Stimulated activated CD4-positive, alpha-beta T cell treated with anti-CD3 and anti-CD28 coated beads, Interleukin-1b, Interleukin-23, amount 100 ng/mL, for 48 hours (primary cell): ENCODE results near the gene TM4SF18.
"Not testable (repeated sequence)": the region's sequence is repeated elsewhere in the genome, so short reads cannot be mapped to it uniquely, and the experiment has no call there.

ENCODE experiments used
- DNase-seq: peaks from one replicate; pipeline ENCODE4 v3.0.0-alpha.2; 2020

The TM4SF18 gene, protein sequence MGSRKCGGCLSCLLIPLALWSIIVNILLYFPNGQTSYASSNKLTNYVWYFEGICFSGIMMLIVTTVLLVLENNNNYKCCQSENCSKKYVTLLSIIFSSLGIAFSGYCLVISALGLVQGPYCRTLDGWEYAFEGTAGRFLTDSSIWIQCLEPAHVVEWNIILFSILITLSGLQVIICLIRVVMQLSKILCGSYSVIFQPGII

GRCh38 chr3:149333176-149333859, at the start of gene TM4SF18:
Gene TM4SF18 (minus strand): TSS chr3:149333636. CDS start chr3:149333382, 254 bp downstream.
- no peak for DNase-seq

DNA sequence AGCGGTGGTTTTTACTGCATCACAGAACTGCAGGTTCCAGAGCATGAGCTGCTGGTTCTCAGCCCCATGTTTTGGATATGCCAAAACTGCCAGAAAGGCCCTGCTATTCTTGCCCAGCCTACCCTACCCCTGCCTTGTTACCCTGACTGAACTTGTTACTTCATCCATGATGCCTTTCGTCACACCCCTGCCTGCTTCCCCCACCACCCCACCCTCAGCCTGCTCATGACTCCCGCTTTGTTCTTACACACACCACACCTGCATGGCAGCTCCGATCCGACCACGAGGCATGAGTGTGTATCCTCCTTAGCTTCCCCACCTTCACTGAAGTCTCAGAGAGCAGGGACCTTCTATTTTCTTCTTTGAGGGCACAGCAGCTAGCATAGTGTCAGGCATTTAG, 49.1 kb upstream of the TM4SF18 start:
- DNase-seq = no peak

GRCh38 chr3:149382101-149382467, 48.6 kb upstream of the TM4SF18 start:
- DNase-seq = no peak

DNA sequence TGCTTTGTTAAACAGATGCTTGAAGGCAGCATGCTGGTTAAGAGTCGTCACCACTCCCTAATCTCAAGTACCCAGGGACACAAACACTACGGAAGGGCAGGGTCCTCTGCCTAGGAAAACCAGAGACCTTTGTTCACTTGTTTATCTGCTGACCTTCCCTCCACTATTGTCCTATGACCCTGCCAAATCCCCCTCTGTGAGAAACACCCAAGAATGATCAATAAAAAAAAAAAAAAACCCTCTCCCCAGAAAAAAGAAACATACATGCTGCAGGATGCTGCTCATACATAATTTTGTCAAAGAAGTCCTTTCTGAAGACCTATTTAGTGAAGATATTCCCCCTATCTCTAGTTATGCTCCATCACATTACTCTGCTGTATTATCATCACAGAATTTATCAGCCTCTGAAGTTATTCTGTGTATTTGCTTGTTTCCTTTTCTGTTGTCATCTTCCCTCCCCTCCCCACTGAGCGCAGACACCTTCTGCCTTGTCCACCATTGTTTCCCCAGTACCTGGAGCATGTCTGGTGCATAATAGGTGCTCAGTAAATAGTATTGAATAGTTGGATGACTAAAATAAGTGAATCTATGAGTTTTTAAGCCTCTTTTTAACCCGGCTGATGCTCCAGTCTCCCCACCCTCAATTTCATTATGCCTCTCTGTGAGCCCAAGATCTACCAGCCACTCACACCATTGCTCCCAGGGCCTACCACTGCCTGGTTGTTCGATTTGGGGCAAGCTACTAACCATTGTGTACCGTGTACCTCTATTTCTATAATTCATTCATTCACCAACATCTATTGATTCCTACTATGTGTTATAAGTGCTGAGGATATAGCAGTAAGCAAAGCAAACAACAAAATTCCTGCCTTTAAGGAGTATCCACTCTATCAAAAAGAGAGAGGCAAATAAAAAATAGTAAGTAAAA, 48.0 kb upstream of the TM4SF18 start:
- no peak for DNase-seq

DNA sequence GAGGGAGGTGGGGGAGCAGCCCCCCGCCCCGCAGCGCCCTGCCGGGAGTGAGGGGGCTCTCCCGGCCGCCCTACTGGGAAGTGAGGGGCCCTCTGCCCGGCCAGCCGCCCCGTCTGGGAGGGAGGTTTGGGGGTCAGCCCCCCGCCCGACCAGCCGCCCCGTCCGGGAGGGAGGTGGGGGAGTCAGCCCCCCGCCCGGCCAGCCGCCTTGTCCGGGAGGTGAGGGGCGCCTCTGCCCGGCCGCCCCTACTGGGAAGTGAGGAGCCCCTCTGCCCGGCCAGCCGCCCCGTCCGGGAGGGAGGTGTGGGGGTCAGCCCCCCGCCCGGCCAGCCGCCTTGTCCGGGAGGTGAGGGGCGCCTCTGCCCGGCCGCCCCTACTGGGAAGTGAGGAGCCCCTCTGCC, 46.8 kb upstream of the TM4SF18 start:
- DNase-seq = not testable (repeated sequence)

- DNase-seq = no peak
Measured at GRCh38 chr3:149378478-149379309, 45.3 kb upstream of the TM4SF18 start.

- no peak for DNase-seq
Measured at GRCh38 chr3:149377408-149378364, 44.2 kb upstream of the TM4SF18 start, which contains the start of gene TM4SF1. Gene TM4SF1 (minus strand): TSS chr3:149377649. CDS start chr3:149377547, 102 bp downstream.

DNA sequence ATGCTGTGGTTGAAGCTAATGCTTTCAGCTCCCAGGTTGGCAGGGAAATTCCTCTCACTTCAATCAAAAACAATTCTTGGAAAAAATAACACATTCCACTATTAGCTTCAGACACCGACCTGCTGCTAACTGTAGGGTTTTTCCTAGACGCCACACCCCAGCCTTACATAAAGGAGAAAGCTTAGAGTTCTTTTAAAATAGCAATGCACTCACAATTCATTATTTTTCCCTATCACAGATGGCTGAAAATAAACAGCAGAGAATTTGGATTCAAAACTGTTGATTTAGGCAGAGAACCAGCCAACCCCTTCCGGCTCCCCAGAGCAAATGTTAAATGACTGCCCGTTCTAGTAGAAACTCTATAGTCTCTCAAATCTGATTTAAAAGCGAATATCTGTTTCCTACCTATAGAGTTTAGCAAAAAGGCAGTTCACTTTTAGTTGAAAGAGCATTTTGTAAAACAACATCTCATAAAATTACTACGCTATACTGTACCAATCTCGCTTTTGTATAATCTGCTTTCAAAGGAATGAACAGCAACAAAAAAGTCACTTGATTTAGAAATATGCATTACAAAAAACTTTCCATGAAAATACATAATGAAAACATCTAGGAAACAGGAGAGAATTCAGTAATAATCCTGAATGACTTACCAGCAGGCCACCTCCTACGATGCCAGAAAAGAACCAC, 43.4 kb upstream of the TM4SF18 start:
- DNase-seq = no peak

- no peak for DNase-seq
Measured at GRCh38 chr3:149375501-149376196, 42.2 kb upstream of the TM4SF18 start.

GRCh38 chr3:149374793-149375500, 41.5 kb upstream of the TM4SF18 start:
- no peak for DNase-seq

DNA sequence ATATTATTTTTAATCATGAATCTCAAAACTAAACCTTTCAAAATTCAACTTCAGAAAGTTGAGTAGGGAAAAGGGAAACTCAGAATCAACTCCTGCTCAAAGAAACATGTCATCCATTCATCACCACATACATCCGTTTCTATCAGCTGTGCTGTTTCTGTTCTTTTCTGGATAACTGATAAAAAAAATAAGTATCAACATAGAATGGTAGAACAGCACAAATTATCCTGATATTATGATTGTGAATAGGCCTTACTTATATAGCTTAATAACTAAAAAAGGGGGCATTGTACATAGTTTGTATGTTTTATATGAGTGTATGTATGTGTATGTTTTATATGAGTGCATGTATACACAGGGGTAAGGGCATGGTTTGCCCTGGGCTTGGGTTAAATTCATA, 41.0 kb upstream of the TM4SF18 start:
- DNase-seq = no peak

DNA sequence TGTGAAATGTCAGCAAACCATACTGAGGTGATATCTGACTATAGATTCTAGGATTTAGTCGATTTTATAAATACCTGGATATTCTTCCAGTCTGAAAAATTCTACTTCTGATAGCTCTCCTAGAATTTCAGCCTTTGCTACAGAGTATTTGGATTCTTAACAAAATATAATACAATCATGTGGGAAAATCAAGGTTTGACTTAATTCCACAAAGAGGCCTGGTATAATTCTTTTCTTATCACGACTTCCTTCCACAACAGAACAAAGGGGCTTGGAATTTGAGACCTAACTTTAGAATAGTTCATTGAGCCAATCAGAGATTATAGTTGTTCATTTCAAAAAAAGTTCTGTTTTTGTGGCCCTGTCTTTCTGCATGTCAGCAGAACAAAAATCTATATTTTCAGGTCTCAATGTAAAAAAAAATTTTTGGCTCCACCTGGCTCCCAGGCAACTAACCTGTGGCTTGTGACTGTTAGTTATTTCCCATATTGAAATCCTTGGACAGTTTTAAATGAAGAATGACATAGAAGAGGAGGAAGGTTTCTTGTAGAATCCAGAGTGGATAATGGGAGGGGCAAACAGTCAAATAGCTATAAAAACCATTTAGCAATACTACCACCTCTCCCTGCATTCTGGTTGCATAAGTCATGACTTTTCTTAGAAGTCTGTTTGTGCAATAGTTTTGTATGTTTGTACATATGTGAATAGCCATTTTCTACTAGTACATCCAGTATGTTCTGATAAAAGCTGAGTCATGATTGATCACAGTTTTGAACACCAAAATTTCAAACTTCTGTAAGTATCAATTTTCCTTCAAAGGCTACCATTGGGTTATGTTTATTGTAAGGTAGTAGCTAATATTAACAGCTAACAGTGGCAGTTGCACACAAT, 40.0 kb upstream of the TM4SF18 start:
- no peak for DNase-seq

DNA sequence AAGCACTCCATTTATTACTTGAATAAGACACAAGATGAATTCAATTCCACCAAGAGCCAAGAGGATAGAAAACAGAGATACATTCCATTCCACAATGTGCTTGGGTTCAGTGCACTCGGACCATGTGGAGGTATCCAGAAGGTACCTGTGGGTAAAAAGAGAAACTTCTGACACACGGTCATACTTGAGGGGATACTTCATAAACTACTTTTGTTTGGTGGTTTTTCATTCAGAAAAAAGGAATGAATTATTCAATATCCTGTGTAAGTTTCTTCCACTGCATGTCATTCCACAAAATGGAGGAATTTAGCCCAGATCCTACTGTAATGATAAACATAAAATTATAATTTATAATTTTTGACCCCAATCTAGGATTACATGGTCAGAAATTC, 38.3 kb upstream of the TM4SF18 start:
- no peak for DNase-seq

- DNase-seq = no peak
Measured at GRCh38 chr3:149371001-149371722, 37.7 kb upstream of the TM4SF18 start.

DNA sequence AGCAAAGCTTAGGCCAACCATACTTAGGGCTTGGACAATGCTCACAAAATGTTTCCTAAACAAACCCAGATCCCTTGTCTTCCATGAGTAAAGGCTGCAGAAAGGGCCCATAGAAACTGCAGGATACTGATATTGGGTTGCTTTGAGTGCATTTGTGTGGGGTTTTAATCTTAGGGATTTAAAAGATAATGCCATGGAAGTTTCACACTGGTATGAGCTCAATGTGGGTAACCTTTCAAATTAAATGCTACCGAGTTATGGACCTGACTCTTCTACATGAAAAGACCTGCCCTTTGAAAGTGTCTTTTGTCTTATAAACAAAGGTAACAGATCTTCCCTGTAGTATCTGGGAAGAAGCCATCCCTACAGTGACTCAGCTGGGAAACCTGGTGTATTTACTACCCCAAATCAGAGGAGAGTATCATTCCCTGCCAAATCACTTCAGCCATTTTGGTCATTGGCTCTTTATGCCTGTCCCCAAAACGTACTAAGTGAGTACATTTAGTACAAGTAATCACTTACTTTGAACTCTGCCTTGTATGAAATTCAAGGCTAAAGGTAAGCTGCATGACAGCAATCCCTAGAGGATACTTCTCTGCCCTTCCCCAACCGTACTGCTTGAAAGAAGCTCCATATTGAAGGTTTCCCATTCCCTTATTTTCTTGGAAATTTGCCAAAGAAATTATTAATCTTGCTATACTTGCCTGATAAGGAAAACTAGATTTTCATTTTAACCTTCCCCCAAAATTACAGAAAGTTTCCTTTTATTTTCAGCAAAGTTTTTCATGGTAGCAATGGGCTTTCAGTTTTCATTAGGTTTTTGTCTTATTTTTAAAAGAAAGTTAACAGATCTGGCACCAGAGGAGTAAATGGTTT, 36.8 kb upstream of the TM4SF18 start:
- no peak for DNase-seq

GRCh38 chr3:149368674-149369497, 35.5 kb upstream of the TM4SF18 start:
- no peak for DNase-seq
